IgD-negative memory B cell (primary cell): ENCODE data around the gene NAV2. TPM values are rescaled to one million over a fixed set of nuclear protein-coding genes. Genes with fewer than 3 reads are reported as not detected.

Experiments
- H3K27ac Mint-ChIP-seq, 3 donors: one replicate each; pipeline ENCODE4 v1.8.0; 2020 to 2022; ENCODE audit warnings: mild to moderate bottlenecking in 3 of 3, mixed read lengths in 3 of 3, moderate library complexity in 1 of 3
- H3K27me3 Mint-ChIP-seq: one replicate; pipeline ENCODE4 v1.8.0; 2021; ENCODE audit warnings: mixed read lengths
- H3K36me3 Mint-ChIP-seq: one replicate; pipeline ENCODE4 v1.8.0; 2020; ENCODE audit warnings: mild to moderate bottlenecking, mixed read lengths
- H3K4me1 Mint-ChIP-seq, 3 donors: one replicate each; pipeline ENCODE4 v1.8.0; 2020 to 2022; ENCODE audit warnings: mixed read lengths in 3 of 3, mild to moderate bottlenecking in 1 of 3
- H3K4me3 Mint-ChIP-seq, 4 donors: one replicate each; pipeline ENCODE4 v1.8.0; 2020 to 2022; ENCODE audit warnings: mild to moderate bottlenecking in 4 of 4, mixed read lengths in 4 of 4, moderate library complexity in 3 of 4
- H3K9me3 Mint-ChIP-seq, 3 donors: one replicate each; pipeline ENCODE4 v1.8.0; 2020 to 2021; ENCODE audit warnings: mixed read lengths in 3 of 3, mild to moderate bottlenecking in 1 of 3
- polyA plus RNA-seq: library from polyadenylated mRNA; unstranded; fragments of 300-500 nt; fragmentation: Illumina TruSeq; gene quantifications from one replicate; pipeline ENCODE4 v1.2.3, GENCODE V29; 2021

The NAV2 gene
- polyA plus RNA-seq, 1 donor from 2014 or later: 0.19 TPM

- Mint-ChIP-seq H3K4me1 (peaks cover 4 to 7% (median 5%) of the 10 kb centered on the region in 3 donors), H3K4me3 (peak overlapping the region in 1 of 4 donors; percentile 50), H3K9me3 (peaks cover 5 to 19% (median 14%) of the 10 kb centered on the region in 3 donors), H3K27me3 (peaks cover 59% of the 10 kb centered on the region), H3K27ac (peak overlapping the region in 2 of 3 donors; percentile 20 to 53), H3K36me3 (peaks cover 2% of the 10 kb centered on the region)
Measured at GRCh38 chr11:20157728-20158127, 445.1 kb downstream of the NAV2 start.

GRCh38 chr11:20158597-20159257 is 446.1 kb downstream of the NAV2 start:
- H3K27ac Mint-ChIP-seq: peak overlapping the region; percentile 84 to 85 (median 85)
- peaks cover 5 to 17% (median 10%) of the 10 kb centered on the region in 3 donors for H3K9me3 Mint-ChIP-seq

GRCh38 chr11:20159466-20160381 is 447.1 kb downstream of the NAV2 start:
- peaks cover 9 to 14% (median 13%) of the 10 kb centered on the region in 3 donors for H3K4me1 Mint-ChIP-seq
- no peaks in the 10 kb centered on the region for H3K36me3 Mint-ChIP-seq
- H3K27me3 Mint-ChIP-seq: peaks cover 64% of the 10 kb centered on the region
- H3K27ac Mint-ChIP-seq: peak overlapping the region; percentile 84 to 85 (median 85)
- H3K4me3 Mint-ChIP-seq: peak overlapping the region in 1 of 4 donors; percentile 22
- peaks cover 5 to 17% (median 10%) of the 10 kb centered on the region in 3 donors for H3K9me3 Mint-ChIP-seq

More at GRCh38 chr11:20158597-20159257, 446.1 kb downstream of the NAV2 start:
- H3K36me3 Mint-ChIP-seq: peaks cover under 1% of the 10 kb centered on the region
- H3K27me3 Mint-ChIP-seq: peaks cover 65% of the 10 kb centered on the region
- peaks cover 9 to 13% (median 11%) of the 10 kb centered on the region in 3 donors for H3K4me1 Mint-ChIP-seq
- H3K4me3 Mint-ChIP-seq: peak overlapping the region in 2 of 4 donors; percentile 27 to 51

GRCh38 chr11:20160425-20161229 is 448.0 kb downstream of the NAV2 start, which contains the start of gene DBX1:
Gene DBX1, minus strand, starts transcription at chr11:20160475. Its CDS starts 151 bp downstream, at chr11:20160324.
- Mint-ChIP-seq H3K9me3 (peaks cover 5 to 17% (median 10%) of the 10 kb centered on the region in 3 donors), H3K27me3 (peaks cover 65% of the 10 kb centered on the region), H3K4me3 (peak within 1 kb of the TSS in 3 of 4 donors; percentile 22 to 43 (median 26)), H3K27ac (peak within 1 kb of the TSS; percentile 84 to 88 (median 85)), H3K36me3 (no peaks in the 10 kb centered on the region), H3K4me1 (peaks cover 9 to 14% (median 10%) of the 10 kb centered on the region in 3 donors)

DNA sequence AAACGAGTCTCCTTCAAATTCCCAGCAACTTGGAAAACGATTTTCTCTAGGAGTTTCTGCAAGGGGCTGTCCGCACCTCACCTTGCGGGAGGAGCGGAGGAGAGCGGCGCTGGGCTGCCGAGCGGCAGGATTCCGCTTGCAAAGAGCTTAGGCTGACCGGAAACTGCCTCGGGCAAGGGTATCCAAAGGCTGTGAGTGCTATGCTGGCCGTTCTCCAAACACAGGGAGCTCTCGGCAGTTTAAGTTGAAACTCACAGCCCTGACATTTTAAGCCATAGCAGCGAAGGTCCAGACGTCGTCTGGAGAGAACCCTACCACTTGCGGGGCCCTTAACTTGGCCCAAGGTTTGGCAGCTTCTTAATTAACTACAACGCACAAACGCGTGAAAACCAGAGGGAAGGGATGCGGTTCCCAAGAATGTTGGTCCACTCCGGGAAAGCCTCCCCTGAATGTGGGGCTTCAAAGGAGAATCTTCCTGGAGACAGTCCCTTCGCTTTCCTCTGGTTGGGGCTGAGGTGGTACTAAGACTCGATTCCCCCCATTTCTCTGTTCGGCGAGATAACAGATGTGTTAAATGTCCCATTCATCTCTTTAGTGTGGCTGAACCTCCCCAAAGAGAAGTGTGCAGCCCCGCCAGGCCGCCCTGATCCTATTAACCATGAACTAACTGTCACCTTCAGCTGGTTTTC is 448.7 kb downstream of the NAV2 start:
- Mint-ChIP-seq H3K4me1 (peaks cover 5 to 14% (median 7%) of the 10 kb centered on the region in 3 donors), H3K27ac (peak overlapping the region in 2 of 3 donors; percentile 75 to 84), H3K9me3 (peaks cover 3 to 17% (median 10%) of the 10 kb centered on the region in 3 donors), H3K27me3 (peaks cover 63% of the 10 kb centered on the region), H3K36me3 (no peaks in the 10 kb centered on the region), H3K4me3 (peak overlapping the region in 2 of 4 donors; percentile 26 to 43)

DNA sequence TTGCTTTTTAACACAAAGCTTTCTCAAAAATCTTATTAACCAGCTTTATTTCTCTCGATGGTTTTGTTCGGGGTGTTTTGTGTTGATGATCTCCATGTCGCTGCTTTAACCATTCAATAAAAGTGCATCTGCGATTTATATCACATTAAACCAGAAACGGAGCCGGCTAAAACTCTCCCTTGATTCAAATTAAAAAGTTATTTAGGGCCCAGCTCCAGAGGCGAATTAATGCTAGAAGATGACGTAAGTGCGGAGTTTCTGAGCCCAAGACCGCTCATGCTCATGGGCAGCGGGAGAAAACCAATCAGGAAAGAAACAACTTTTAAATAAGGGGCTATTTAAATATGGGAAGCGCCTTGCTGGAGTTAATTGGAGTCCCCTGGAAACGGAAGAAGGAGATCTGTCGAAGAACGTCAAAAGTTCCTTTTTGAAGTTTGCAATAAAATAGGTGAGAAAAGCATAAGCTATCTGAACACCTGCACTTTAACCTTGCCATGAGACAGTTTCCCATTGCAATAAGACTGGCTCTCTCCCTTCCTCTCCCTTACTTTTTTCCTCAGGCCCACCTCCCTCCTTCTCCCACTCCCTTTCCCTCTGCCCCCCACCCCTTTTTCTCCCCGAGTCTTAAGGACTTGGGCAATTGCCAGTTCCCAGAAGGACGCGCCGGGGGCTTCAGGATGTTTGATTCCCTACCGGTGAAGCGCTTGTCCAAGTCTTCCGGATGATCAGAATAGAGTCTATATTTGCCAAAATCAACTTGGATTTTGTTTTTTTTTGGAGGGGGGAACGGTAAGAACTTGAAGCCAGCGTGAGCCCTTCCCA is 449.5 kb downstream of the NAV2 start:
- H3K27ac Mint-ChIP-seq: peak overlapping the region in 2 of 3 donors; percentile 75 to 84
- H3K4me3 Mint-ChIP-seq: peak overlapping the region in 3 of 4 donors; percentile 7 to 39 (median 34)
- H3K4me1 Mint-ChIP-seq: peaks cover 5 to 14% (median 7%) of the 10 kb centered on the region in 3 donors
- no peaks in the 10 kb centered on the region for H3K36me3 Mint-ChIP-seq
- peaks cover 70% of the 10 kb centered on the region for H3K27me3 Mint-ChIP-seq
- peaks cover 3 to 17% (median 10%) of the 10 kb centered on the region in 3 donors for H3K9me3 Mint-ChIP-seq

DNA sequence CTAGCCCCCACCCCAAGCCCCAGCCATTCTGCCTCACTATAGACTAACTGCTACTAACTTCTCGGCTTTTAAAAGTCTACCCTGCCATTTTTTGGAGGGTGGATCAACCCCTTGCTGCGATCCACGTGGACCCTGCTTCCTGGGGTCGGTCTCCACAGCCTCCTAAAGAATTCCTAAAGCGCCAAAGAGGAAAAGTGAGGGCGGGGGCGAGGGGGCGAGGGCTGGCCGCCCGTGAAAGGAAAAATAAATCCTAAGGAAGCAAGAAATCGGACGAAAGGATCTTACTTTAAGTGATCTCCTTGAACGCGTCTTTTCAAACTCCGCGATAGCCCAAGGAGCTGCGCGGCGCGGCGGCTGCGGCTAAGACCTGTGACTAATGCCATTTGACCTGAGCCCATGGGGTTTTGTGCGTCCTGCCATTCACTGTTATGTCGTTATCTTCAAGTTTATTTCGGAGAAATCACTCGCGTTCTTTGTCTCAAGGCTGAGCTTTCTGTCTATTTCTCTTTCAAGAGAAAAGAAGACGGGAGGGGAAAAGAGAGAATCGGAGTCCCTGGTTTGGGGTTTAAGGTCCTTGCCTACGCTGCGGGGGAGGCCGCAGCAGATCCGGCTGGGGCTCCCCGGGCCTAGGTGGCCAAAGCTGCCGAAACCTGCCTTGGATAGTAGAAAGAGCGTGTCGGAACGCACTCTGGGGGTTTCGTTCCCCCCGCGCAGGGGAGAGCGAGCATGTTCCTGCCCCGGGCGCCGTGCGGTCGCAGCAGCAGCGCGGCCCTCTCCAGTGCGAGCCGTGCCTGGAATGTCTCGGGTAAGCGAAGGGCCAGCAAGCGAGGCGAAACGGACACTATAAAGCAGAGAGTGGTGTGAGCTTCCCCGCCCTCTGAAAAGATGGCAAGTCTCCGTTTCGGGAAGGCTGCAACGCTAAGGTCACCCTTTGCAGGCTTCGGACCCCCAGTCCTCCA is 450.5 kb downstream of the NAV2 start:
- Mint-ChIP-seq H3K27ac (peak overlapping the region in 2 of 3 donors; percentile 78 to 82), H3K36me3 (no peaks in the 10 kb centered on the region), H3K4me1 (peaks cover 5 to 10% (median 7%) of the 10 kb centered on the region in 3 donors), H3K27me3 (peaks cover 73% of the 10 kb centered on the region), H3K9me3 (peaks cover 5 to 17% (median 10%) of the 10 kb centered on the region in 3 donors), H3K4me3 (peak overlapping the region; percentile 24 to 86 (median 67))

DNA sequence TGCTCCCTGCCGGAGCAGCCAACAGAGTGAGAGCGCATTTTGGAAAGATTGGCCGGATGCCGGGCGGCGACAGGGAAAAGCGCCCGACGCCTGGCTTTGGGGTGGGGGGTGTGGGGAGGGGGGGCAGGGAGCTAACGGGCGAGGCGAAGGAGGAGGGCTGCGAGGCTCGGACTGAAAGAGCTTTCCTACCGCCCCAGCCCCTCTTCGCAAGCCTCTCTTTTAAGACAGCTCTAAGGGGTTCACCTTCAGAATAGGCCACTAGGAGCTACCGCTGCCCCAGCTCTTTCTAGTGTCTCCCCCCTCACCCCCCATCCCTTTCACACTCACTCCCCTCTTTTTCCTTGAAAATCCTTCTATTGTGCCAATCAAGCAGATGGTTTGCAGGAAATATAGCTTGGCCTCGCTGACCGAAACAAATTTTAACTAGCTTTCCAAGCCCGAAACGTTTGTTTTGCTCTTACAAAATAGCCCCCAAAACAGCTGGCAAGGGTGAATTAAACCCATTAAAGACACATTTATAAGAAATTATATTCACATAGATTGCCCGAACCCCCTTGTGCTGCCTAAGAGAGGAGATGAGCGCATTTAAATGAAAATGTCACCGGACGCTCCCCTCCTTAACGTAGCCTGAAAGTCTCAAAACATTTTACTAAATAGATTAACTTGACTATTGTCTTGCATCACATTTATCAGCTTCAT is 451.3 kb downstream of the NAV2 start:
- Mint-ChIP-seq H3K4me1 (peaks cover 5 to 10% (median 5%) of the 10 kb centered on the region in 3 donors), H3K4me3 (peak overlapping the region in 2 of 4 donors; percentile 17 to 58), H3K9me3 (peaks cover 4 to 15% (median 5%) of the 10 kb centered on the region in 3 donors), H3K27ac (peak overlapping the region in 1 of 3 donors; percentile 82), H3K27me3 (peaks cover 71% of the 10 kb centered on the region), H3K36me3 (no peaks in the 10 kb centered on the region)
